Frontal cortex (tissue), 1 donor: ENCODE data around the gene PTPN3. TPM values are rescaled to one million over a fixed set of nuclear protein-coding genes. Genes with fewer than 3 reads are reported as not detected.

Experiments used
- small RNA-seq: library from RNA; depleted of rRNA; stranded (forward); fragments of <200 nt; gene quantifications from one replicate; pipeline ENCODE3, GENCODE V24; 2014
- total RNA-seq: library from RNA; depleted of rRNA; stranded (reverse); fragments of >200 nt; gene quantifications from one replicate; pipeline ENCODE4 v1.2.3, GENCODE V29; 2014

PTPN3 gene
- total RNA-seq, 1 donor from 2014 or later: 3.3 TPM

Small RNAs within 50 kb of the gene (small RNA-seq; reads per million reads assigned to genes)
- gene MIR3927: not detected

Other genes with a start within 250 kb of the PTPN3 start
- gene EPB41L4B, start 177.2 kb downstream of the PTPN3 start, total RNA-seq: 2.9 TPM